Measurements from ENCODE around the gene MMS19.
"Not testable (repeated sequence)": the region's sequence is repeated elsewhere in the genome, so short reads cannot be mapped to it uniquely, and the experiment has no call there.

Gene MMS19

GRCh38 chr10:97528876-97529275 is 30.7 kb upstream of the MMS19 start:
- not testable (repeated sequence) for DNase-seq (ENCODE audit: low spot score)

- DNase-seq (ENCODE audit: low spot score), result no peak
Measured at GRCh38 chr10:97525683-97526110, 27.5 kb upstream of the MMS19 start.

- no peak for DNase-seq (ENCODE audit: low spot score)
Measured at GRCh38 chr10:97525086-97525485, 26.9 kb upstream of the MMS19 start.

GRCh38 chr10:97522937-97523336 is 24.7 kb upstream of the MMS19 start:
- no peak for DNase-seq (ENCODE audit: low spot score)

- no peak for DNase-seq (ENCODE audit: low spot score)
Measured at GRCh38 chr10:97522071-97522470, 23.8 kb upstream of the MMS19 start.

GRCh38 chr10:97520978-97521761 is 22.9 kb upstream of the MMS19 start:
- no peak for DNase-seq (ENCODE audit: low spot score)

- DNase-seq (ENCODE audit: low spot score), result no peak
Measured at GRCh38 chr10:97520520-97520919, 22.3 kb upstream of the MMS19 start.

- no peak for DNase-seq (ENCODE audit: low spot score)
Measured at GRCh38 chr10:97519342-97519741, 21.1 kb upstream of the MMS19 start.

GRCh38 chr10:97518301-97519043 is 20.2 kb upstream of the MMS19 start:
- no peak for DNase-seq (ENCODE audit: low spot score)

- no peak for DNase-seq (ENCODE audit: low spot score)
Measured at GRCh38 chr10:97517778-97518300, 19.6 kb upstream of the MMS19 start.

- no peak for DNase-seq (ENCODE audit: low spot score)
Measured at GRCh38 chr10:97517096-97517750, 19.0 kb upstream of the MMS19 start.

- no peak for DNase-seq (ENCODE audit: low spot score)
Measured at GRCh38 chr10:97515271-97515978, 17.2 kb upstream of the MMS19 start.

GRCh38 chr10:97514344-97514743 is 16.1 kb upstream of the MMS19 start:
- no peak for DNase-seq (ENCODE audit: low spot score)

- no peak for DNase-seq (ENCODE audit: low spot score)
Measured at GRCh38 chr10:97512993-97513392, 14.8 kb upstream of the MMS19 start.

- DNase-seq (ENCODE audit: low spot score), result no peak
Measured at GRCh38 chr10:97511711-97512440, 13.7 kb upstream of the MMS19 start.

- no peak for DNase-seq (ENCODE audit: low spot score)
Measured at GRCh38 chr10:97510686-97511085, 12.5 kb upstream of the MMS19 start.

- no peak for DNase-seq (ENCODE audit: low spot score)
Measured at GRCh38 chr10:97509120-97509680, 11.0 kb upstream of the MMS19 start.

GRCh38 chr10:97508342-97508741 is 10.1 kb upstream of the MMS19 start:
- no peak for DNase-seq (ENCODE audit: low spot score)

- DNase-seq (ENCODE audit: low spot score), result no peak
Measured at GRCh38 chr10:97506199-97506991, 8.2 kb upstream of the MMS19 start.

GRCh38 chr10:97505152-97505551 is 6.9 kb upstream of the MMS19 start:
- no peak for DNase-seq (ENCODE audit: low spot score)
